Measurements from ENCODE around the gene BMPR1A. TPM values are rescaled to one million over a fixed set of nuclear protein-coding genes. Genes with fewer than 3 reads are reported as not detected.
"Not testable (repeated sequence)": the region's sequence is repeated elsewhere in the genome, so short reads cannot be mapped to it uniquely, and the experiment has no call there.

The BMPR1A gene
- total and polyA plus RNA-seq, 2 of the 13 experiments (the other 11 are each of a cell fraction or from before 2014, with no cell fraction given): 17.8 to 44.2 TPM

DNA sequence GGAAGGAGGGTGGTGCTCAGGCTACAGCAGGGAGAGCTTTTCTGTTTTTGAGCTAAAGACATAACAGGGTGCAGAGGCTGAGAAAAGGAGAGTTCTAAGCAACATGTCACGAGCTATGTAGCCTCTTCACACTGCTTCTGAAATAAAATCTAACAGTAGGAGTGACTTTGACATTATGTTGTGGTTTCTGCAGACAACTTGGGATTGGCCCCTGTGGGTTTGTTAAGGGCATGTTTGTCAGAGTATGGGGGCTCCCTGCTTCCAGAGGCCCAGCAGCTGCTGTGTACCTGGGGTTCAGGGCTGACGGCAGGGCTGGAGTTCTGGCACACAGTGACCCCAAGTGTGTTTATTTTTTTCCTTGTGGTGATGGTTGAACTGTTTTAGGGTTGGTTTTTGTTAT lies 176.3 kb downstream of the BMPR1A start (continued):
- TF ChIP-seq, protein P1, sequence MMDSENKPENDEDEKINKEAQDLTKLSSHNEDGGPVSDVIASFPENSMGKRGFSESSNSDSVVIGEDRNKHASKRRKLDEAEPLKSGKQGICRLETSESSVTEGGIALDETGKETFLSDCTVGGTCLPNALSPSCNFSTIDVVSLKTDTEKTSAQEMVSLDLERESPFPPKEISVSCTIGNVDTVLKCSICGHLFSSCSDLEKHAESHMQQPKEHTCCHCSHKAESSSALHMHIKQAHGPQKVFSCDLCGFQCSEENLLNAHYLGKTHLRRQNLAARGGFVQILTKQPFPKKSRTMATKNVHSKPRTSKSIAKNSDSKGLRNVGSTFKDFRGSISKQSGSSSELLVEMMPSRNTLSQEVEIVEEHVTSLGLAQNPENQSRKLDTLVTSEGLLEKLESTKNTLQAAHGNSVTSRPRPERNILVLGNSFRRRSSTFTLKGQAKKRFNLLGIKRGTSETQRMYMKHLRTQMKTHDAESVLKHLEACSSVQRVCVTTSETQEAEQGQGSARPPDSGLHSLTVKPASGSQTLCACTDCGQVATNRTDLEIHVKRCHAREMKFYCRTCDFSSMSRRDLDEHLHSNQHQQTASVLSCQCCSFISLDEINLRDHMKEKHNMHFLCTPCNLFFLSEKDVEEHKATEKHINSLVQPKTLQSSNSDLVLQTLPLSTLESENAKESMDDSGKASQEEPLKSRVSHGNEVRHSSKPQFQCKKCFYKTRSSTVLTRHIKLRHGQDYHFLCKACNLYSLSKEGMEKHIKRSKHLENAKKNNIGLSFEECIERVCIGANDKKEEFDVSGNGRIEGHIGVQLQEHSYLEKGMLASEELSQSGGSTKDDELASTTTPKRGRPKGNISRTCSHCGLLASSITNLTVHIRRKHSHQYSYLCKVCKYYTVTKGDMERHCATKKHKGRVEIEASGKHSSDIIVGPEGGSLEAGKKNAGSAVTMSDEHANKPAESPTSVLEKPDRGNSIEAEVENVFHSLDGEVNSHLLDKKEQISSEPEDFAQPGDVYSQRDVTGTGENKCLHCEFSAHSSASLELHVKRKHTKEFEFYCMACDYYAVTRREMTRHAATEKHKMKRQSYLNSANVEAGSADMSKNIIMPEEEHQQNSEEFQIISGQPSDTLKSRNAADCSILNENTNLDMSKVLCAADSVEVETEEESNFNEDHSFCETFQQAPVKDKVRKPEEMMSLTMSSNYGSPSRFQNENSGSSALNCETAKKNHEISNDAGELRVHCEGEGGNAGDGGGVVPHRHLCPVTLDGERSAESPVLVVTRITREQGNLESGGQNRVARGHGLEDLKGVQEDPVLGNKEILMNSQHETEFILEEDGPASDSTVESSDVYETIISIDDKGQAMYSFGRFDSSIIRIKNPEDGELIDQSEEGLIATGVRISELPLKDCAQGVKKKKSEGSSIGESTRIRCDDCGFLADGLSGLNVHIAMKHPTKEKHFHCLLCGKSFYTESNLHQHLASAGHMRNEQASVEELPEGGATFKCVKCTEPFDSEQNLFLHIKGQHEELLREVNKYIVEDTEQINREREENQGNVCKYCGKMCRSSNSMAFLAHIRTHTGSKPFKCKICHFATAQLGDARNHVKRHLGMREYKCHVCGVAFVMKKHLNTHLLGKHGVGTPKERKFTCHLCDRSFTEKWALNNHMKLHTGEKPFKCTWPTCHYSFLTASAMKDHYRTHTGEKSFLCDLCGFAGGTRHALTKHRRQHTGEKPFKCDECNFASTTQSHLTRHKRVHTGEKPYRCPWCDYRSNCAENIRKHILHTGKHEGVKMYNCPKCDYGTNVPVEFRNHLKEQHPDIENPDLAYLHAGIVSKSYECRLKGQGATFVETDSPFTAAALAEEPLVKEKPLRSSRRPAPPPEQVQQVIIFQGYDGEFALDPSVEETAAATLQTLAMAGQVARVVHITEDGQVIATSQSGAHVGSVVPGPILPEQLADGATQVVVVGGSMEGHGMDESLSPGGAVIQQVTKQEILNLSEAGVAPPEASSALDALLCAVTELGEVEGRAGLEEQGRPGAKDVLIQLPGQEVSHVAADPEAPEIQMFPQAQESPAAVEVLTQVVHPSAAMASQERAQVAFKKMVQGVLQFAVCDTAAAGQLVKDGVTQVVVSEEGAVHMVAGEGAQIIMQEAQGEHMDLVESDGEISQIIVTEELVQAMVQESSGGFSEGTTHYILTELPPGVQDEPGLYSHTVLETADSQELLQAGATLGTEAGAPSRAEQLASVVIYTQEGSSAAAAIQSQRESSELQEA (CRISPR knock-in tag; IDR thresholded peaks at IDR 0.05; ENCODE audit: not compliant biosample characterization): no peak
- no peak for TF ChIP-seq TARDBP (CRISPR knock-in tag; IDR thresholded peaks at IDR 0.05)
- no peak for TF ChIP-seq SP1 (IDR thresholded peaks at IDR 0.05)
- no peak for TF ChIP-seq SP1 (CRISPR knock-in tag; IDR thresholded peaks at IDR 0.05)
- TF ChIP-seq SRY (CRISPR knock-in tag; IDR thresholded peaks at IDR 0.05): no peak

DNA sequence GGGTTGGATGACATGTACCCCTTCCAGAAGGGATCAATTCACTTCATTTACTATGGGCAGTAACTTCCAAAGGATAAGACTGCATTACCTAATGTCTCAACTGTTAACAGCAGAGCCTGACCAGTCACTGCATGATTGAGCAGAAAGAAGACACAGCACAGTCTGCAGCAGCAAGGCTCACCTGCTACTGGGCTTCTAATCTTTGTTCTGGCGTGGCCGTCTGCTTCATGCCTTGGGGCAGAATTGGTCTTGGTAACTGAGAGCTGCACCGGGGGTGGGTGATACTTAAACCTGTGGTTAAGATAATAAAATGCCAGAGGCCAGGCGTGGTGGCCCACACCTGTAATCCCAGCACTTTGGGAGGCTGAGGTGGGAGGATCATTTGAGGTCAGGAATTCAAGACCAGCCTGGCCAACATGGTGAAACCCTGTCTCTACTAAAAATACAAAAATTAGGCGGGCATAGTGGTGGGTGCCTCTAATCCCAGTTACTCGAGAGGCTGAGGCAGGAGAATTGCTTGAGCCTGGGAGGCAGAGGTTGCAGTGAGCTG lies 177.8 kb downstream of the BMPR1A start:
- DNase-seq (ENCODE audit: low spot score); H3K79me2 ChIP-seq (ENCODE audit: insufficient read depth, low read length); H3K4me2 ChIP-seq (ENCODE audit: low read depth, low read length); H3K4me3 ChIP-seq (replicated peaks in 1 of 3; ENCODE audit: insufficient read depth in 1 of 3, low read depth in 2 of 3, low read length in 3 of 3); intact Hi-C loops (cut with micrococcal nuclease; ENCODE audit: unreplicated experiment); H3K27ac ChIP-seq (ENCODE audit: extremely low read length, insufficient read depth, low read length); H3K9me3 ChIP-seq (ENCODE audit: low read length); H3K9ac ChIP-seq (ENCODE audit: insufficient read depth, low read depth, low read length); in situ Hi-C loops (cut with HindIII; ENCODE audit: extremely low pct_ligation_motif_present, low pct_unique_long_range_greater_than_20kb); CTCF ChIA-PET (ENCODE audit: low intra/inter-chr PET ratio, low total read pairs); H2AFZ ChIP-seq (ENCODE audit: low read length); FAIRE-seq; POLR2A ChIA-PET; H3K36me3 ChIP-seq (replicated peaks in 1 of 2; ENCODE audit: control insufficient read depth in 1 of 2, insufficient read depth in 2 of 2, low read length in 2 of 2); H3K27me3 ChIP-seq (ENCODE audit: control insufficient read depth in 1 of 2, insufficient read depth in 2 of 2, low read length in 2 of 2); H4K20me1 ChIP-seq (ENCODE audit: insufficient read depth, low read length); BruUV-seq (replicated peaks): not testable (repeated sequence)
- peaks cover 11% of the 10 kb centered on the region for H3K4me1 ChIP-seq (ENCODE audit: insufficient read depth, low read length)
- peak; percentile 19; the same call in 2 of the 3 replicates for ATAC-seq
- WGBS (ENCODE audit: low lambda C conversion rate): 48% methylated on average over 6 of the region's 6 CpGs

All from HepG2 (cell line).